K562 (cell line): ENCODE results near the gene MKS1. TPM values are rescaled to one million over a fixed set of nuclear protein-coding genes. Genes with fewer than 3 reads are reported as not detected.

Source experiments
- EWSR1 ChIP-seq: fragments of 450-650 bp; IDR thresholded peaks from 2 replicates; pipeline ENCODE4 v1.6.1; 2018; ENCODE audit warnings: borderline replicate concordance, mild to moderate bottlenecking, low read depth, moderate library complexity; ENCODE audit not compliant: partially characterized antibody
- GATA2 ChIP-seq: sonication (generic); formaldehyde crosslinking; IDR thresholded peaks from 2 replicates; pipeline ENCODE4 v1.4.0; 2020; ENCODE audit warnings: mild to moderate bottlenecking, missing genetic modification reagents
- HNRNPLL ChIP-seq: fragments of 200-400 bp; formaldehyde crosslinking; IDR thresholded peaks from 2 replicates; pipeline ENCODE4 v1.6.1; 2017; ENCODE audit warnings: low read length, low read depth, mild to moderate bottlenecking; ENCODE audit not compliant: poor library complexity, severe bottlenecking
- KAT8 ChIP-seq: fragments of 450-650 bp; IDR thresholded peaks from 2 replicates; pipeline ENCODE4 v1.6.1; 2016; ENCODE audit warnings: low read depth, mild to moderate bottlenecking
- PTTG1 ChIP-seq: fragments of 450-650 bp; IDR thresholded peaks from 2 replicates; pipeline ENCODE4 v1.6.1; 2016; ENCODE audit warnings: low read depth, mild to moderate bottlenecking, missing genetic modification characterization, missing compliant biosample characterization
- SAFB2 ChIP-seq: fragments of 200-400 bp; formaldehyde crosslinking; IDR thresholded peaks from 2 replicates; pipeline ENCODE4 v1.6.1; 2018; ENCODE audit warnings: borderline replicate concordance, low read length, low read depth, moderate library complexity; ENCODE audit not compliant: severe bottlenecking
- SAP30 ChIP-seq: fragments of 200-600 bp; sonication (generic); IDR thresholded peaks from 2 replicates; pipeline ENCODE4 v1.6.1; 2012; ENCODE audit warnings: borderline replicate concordance, low read depth, mild to moderate bottlenecking, moderate library complexity, low read length, control low read depth, inconsistent platforms; ENCODE audit not compliant: insufficient read depth, poor library complexity, severe bottlenecking
- SMC3 ChIP-seq: conservative IDR thresholded peaks from 2 replicates; pipeline ENCODE4 v1.6.1; 2011; ENCODE audit warnings: low read depth, low read length, improper control_type of control experiment; ENCODE audit not compliant: insufficient read depth
- SNAPC5 ChIP-seq: fragments of 250-450 bp; sonication (Bioruptor Pico); IDR thresholded peaks from 2 replicates; pipeline ENCODE4 v1.8.0; 2021; ENCODE audit warnings: moderate library complexity, mild to moderate bottlenecking, inconsistent platforms
- THAP7 ChIP-seq: fragments of 250-450 bp; sonication (Bioruptor Pico); IDR thresholded peaks from 2 replicates; pipeline ENCODE4 v1.5.0; 2021
- ZNF24 ChIP-seq: fragments of 450-650 bp; IDR thresholded peaks from 2 replicates; pipeline ENCODE4 v1.6.1; 2016
- ZNF3 ChIP-seq: fragments of 250-450 bp; sonication (Bioruptor Pico); IDR thresholded peaks from 2 replicates; pipeline ENCODE4 v1.5.0; 2021; ENCODE audit warnings: mild to moderate bottlenecking, moderate library complexity
- ZNF507 ChIP-seq: conservative IDR thresholded peaks from 2 replicates; pipeline ENCODE4 v1.6.1; 2017; ENCODE audit warnings: missing genetic modification characterization, missing compliant biosample characterization
- ZNF511 ChIP-seq: sonication (generic); formaldehyde crosslinking; IDR thresholded peaks from 2 replicates; pipeline ENCODE4 v1.8.0; 2022; ENCODE audit warnings: mild to moderate bottlenecking, missing genetic modification reagents
- ZNF609 ChIP-seq: sonication (generic); formaldehyde crosslinking; IDR thresholded peaks from 2 replicates; pipeline ENCODE4 v1.8.1; 2023; ENCODE audit warnings: missing genetic modification reagents, mild to moderate bottlenecking, borderline replicate concordance
- ZNF696 ChIP-seq: fragments of 250-450 bp; sonication (Bioruptor Pico); conservative IDR thresholded peaks from 2 replicates; pipeline ENCODE4 v1.4.0; 2020; ENCODE audit warnings: mild to moderate bottlenecking, moderate library complexity
- polyA plus RNA-seq, 8 experiments: library from polyadenylated mRNA; depleted of rRNA in 4 of 8; stranded (reverse) in 5 of 8; unstranded in 3 of 8; fragments of >200 nt; fragmentation: Nextera tagmentation in 2 of 8; fragmentation: Illumina TruSeq in 1 of 8; extraction: Ambion mirVana in 2 of 8; extraction: Trizol in 1 of 8; gene quantifications; 2 replicates each; pipeline versions ENCODE4 v1.2.1 to v1.2.3, GENCODE V29; 2011 to 2014; ENCODE audit warnings: inconsistent platforms in 1 of 8, missing spikeins in 1 of 8
- total RNA-seq, 7 experiments: library from RNA; depleted of rRNA in 6 of 7; stranded (reverse); fragments of >200 nt in 6 of 7; fragmentation: Illumina TruSeq in 2 of 7; extraction: Trizol in 2 of 7; gene quantifications; 2 replicates each; pipeline versions ENCODE4 v1.2.1 to v1.2.3, GENCODE V29; 2011 to 2021; ENCODE audit warnings: low replicate concordance in 1 of 7
- TF ChIP-seq, protein P1 (sequence below), 2 experiments: IDR thresholded peaks in 1 of 2; conservative IDR thresholded peaks in 1 of 2; 2 replicates each; pipeline ENCODE4 v1.6.1; 2016; ENCODE audit warnings: low read depth in 2 of 2, mild to moderate bottlenecking in 1 of 2, missing compliant biosample characterization in 1 of 2, missing genetic modification characterization in 1 of 2, moderate library complexity in 1 of 2

The MKS1 gene
- total and polyA plus RNA-seq, 9 of the 15 experiments (the other 6 are each of a cell fraction or from before 2014, with no cell fraction given): 16.3 to 31.0 (median 25.9) TPM

GRCh38 chr17:58184986-58185761 is 33.9 kb downstream of the MKS1 start (continued):
- TF ChIP-seq THAP7 (CRISPR knock-in tag) (no peak), KAT8 (no peak), ZNF507 (tag) (no peak), SAFB2 (no peak), GATA2 (CRISPR knock-in tag) (0 out of 2 replicates have a peak, but pooled peaks have one; percentile 45), PTTG1 (no peak), SAP30 (no peak), EWSR1 (no peak), ZNF511 (no peak), ZNF24 (no peak), SNAPC5 (CRISPR knock-in tag) (no peak), ZNF696 (CRISPR knock-in tag) (no peak), ZNF609 (CRISPR knock-in tag) (no peak), HNRNPLL (no peak), ZNF3 (CRISPR knock-in tag) (0 out of 2 replicates have a peak, but pooled peaks have one; percentile 21), SMC3 (no peak)
- TF ChIP-seq, protein P1, sequence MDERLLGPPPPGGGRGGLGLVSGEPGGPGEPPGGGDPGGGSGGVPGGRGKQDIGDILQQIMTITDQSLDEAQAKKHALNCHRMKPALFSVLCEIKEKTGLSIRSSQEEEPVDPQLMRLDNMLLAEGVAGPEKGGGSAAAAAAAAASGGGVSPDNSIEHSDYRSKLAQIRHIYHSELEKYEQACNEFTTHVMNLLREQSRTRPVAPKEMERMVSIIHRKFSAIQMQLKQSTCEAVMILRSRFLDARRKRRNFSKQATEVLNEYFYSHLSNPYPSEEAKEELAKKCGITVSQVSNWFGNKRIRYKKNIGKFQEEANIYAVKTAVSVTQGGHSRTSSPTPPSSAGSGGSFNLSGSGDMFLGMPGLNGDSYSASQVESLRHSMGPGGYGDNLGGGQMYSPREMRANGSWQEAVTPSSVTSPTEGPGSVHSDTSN (CRISPR knock-in tag; IDR thresholded peaks at IDR 0.05; ENCODE audit: low read depth): no peak
- TF ChIP-seq, protein P1 (tag; conservative IDR thresholded peaks at IDR 0.05; ENCODE audit: low read depth): no peak
